CD4-positive, alpha-beta T cell treated with Interleukin-4 for 1 hour (primary cell): ENCODE data around the gene STX18.
"Not testable (repeated sequence)": the region's sequence is repeated elsewhere in the genome, so short reads cannot be mapped to it uniquely, and the experiment has no call there.

Experiments
- DNase-seq, 2 donors: peaks; one replicate each; pipeline ENCODE4 v3.0.0-alpha.2; 2020 to 2022

Gene STX18

GRCh38 chr4:4541661-4542570, at the start of gene STX18:
TSS of gene STX18 (minus strand) at chr4:4542048. CDS start at chr4:4541964, 84 bp downstream.
- DNase-seq, result peak; percentile 84 to 90

- no peak for DNase-seq
These were observed 49.2 kb upstream of the STX18 start for GRCh38 chr4:4591071-4591470.

GRCh38 chr4:4590546-4590945, 48.7 kb upstream of the STX18 start:
- no peak for DNase-seq

GRCh38 chr4:4585012-4585670, 43.3 kb upstream of the STX18 start:
- no peak for DNase-seq

DNA sequence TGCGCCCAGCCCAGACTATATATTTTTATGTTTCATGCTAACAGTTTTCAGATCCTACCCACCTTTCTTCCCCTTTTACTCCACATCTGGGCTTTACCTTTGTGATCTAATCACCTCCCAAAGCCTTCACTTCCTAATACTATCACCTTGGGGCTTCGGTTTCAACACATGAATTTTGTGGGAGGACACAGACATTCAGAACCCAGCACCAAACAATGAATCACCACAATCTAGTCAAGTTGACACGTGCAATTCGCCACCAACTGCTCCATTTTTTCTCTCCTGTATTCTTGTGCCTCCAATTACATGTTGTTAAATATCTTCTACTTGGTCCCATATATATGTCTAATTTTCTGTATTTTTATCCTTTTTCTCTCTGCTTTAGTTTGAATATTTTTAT, 41.8 kb upstream of the STX18 start:
- no peak for DNase-seq

- no peak for DNase-seq
These were observed 40.8 kb upstream of the STX18 start for GRCh38 chr4:4582653-4583052.

DNA sequence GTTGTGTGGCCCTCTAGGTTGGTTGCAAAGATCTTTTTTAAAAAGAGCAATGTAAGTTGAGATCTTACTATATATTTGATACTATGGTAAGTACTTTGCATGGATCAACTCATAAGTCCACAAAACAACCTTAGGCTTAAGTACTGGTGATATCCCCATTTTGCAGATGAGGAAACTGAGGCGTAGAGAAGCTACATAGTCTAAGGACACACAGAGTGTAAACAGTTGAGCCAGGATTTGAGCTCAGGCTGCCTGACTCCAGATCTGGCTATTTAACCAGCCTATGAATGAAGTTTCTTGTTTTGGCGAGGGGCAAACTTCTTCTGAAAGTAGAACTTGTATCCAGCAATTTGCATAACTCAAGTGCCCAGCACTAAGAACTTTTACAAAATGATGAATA, 38.6 kb upstream of the STX18 start:
- DNase-seq, result no peak

- no peak for DNase-seq
These were observed 37.1 kb upstream of the STX18 start for GRCh38 chr4:4578981-4579380.

DNA sequence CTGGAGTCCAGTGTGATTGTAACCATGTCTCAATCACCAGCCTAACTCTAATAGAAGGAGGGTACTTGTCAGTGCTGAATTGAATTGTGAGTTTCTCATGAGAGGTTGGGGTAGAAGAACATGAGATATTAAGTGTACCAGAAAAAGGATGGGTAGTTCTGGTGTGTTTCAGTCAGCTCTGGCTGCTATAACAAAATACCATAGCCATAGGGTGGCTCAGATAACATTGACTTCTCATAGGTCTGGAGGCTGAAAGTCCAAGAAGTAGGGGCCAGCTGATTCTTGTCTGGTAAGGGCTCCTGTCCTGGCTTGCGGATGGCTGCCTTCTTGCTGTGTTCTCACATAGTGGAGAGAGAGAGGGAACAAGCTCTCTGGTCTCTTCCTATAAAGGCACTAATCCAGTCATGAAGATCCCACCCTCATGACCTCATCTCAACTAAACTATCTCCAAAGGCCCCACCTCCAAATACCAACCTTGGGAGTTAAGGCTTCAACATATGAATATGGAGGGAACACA, 35.6 kb upstream of the STX18 start:
- no peak for DNase-seq

DNA sequence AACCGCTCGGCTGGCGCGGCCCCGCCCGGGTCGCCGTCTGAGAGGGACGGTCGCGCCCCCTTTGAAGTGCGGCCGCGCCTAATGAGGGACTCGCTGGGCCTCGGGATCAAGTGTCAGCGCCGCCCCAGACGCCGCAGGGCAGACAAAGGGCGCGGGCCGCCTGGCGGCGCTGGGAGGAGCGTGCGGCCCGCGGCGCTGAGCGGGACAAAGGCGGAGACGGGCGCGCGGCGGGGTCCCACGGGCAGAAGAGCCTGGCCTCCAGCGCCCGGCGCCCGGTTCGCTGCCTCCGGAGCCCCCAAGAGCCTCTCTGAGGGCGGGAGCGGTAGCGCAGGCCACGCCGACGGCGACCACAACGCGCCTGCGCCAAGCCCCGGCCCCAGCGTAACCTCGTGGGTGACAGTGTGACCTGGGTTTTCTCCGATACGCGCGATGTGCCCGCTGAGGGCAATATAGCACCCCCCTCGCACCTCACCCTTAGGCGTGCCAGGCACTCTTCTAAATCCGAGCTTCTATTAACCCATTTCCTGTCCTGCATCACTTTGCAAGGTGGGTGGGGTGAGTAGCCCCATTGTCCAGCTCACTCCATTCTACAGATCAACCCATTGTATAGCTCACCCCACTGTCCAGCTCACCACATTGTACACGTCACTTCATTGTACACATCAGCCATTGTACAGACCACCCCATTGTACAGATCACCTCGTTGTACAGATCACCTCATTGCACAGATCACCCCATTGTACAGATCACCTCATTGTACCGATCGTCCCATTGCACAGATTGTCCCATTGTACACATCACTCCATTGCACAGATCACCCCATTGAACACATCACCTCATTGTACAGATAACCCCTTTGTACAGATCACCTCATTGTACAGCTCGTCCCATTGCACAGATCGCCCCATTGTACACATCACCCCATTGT, 33.7 kb upstream of the STX18 start:
- peak; percentile 69 for DNase-seq

DNA sequence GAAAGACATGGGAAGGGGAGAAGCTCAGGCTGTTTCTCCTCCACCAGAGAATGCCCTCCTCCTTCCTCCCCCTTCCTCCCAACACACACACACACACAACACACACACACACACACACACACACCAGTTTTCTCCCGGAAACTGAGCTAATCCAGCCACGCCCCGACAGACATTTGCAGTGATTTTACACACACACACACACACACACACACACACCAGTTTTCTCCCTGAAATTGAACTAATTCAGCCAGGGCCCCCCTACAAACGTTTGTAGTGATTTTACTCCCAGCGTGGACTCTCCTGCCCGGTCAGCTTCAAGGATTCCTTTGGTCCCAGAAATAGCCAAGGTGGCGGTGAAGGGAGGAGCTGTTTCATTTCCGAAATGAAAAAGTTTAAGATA, 32.9 kb upstream of the STX18 start:
- peak in 1 of 2 donors; percentile 59 for DNase-seq

DNA sequence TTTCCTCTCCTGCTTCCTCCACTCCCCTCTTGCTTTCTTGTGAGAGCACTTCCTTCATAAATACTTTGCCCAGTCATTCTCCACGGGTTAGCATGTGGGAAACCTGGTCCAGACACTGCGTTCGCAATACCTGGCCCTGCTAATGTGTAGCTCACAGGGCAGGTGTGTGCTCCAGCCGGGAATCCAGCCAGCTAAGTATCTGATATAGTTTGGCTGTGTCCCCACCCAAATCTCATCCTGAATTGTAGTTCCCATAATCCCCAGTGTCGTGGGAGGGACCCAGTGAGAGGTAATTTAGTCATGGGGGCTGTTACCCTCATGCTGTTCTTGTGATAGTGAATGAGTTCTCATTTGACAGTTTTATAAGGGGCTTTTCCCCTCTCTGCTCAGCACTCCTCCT, 32.2 kb upstream of the STX18 start:
- no peak for DNase-seq

DNA sequence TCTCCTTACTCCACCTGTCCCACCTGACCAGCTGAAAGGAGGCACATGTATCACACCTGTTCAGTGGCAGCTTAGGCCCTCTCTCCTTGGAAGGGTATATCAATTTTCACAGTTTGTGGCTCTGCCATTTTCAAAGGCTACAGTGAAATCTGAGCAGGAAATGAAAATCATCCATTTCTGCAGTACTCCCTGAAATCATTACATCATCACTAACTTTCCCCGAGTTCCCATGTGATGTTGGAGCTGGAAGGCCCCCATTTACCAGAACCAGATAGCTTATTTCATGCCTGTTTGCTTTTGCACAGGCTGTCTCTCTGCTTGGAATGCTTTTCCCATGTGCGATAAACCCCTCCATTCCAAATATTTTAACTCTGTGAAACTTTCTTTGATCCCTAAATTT, 31.0 kb upstream of the STX18 start:
- DNase-seq, result no peak

GRCh38 chr4:4569861-4570260, 28.0 kb upstream of the STX18 start:
- not testable (repeated sequence) for DNase-seq

DNA sequence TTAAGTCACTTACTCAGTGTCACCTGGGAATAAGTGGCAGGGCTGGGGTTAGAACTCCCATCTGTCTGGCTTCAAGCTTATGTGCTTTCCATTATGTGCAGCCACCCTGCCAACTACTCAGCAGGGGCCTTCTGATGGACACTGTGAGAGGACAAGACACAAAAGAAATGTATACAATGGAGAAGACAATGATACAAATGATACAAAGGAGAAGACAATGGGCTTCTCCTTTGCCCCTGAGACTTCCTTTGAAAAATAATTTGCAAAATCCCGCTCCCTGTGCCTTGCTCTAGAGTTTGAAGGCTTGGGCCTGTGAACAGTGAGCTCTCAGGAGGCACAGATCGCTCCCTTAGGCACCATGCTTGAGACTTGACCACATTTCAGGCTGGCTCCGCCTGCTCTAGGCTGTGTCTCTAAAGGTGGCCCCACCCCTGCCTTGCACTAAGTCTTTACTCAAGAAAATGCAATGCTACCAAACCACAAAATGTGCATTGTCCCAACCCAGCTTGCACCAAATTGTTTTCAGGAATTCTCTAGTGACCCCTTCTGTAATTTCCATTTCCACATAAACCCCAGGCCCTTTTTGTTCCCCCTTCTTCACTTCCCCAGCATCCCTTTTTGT, 27.1 kb upstream of the STX18 start:
- no peak for DNase-seq

- DNase-seq, result not testable (repeated sequence)
These were observed 24.5 kb upstream of the STX18 start for GRCh38 chr4:4566359-4566758.

DNA sequence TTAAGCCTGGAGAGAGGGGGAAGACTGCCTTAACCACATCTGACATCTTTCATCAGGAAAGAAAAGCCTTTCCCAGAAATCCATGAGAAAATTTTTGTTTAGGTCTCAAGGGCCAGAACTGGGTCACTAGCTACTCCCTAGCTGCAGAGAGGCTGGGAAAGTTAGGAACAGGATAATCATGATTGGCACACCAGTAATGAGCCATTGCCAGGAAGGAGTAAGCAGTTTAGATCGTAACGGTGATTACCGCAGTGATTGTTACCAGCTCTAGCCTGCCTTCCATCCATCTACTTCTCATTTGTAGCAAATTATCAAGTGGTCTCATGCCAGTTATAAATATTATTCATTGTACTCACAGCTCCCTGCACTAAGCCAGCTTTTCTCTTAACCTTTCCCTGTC, 22.7 kb upstream of the STX18 start:
- DNase-seq, result no peak

- DNase-seq, result no peak
These were observed 18.8 kb upstream of the STX18 start for GRCh38 chr4:4560642-4561041.

DNA sequence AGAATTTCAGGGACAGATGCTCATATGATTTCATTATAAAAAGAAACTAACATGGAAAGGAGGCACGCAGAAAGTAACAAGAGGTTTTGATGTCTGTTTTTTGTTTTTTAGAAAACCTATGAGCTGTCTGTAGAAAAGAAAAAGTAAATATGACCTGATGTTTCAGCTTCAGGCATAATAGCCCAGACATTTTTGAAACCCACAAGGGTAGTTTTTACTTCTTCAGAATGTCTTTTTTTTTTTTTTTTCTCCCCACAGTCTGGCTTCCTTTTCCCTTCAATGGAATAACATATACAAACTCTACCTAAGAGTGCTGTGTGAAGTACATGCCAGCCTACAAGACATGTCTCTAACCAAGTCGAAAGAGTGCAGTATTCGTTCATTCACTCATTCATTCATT, 18.3 kb upstream of the STX18 start:
- no peak for DNase-seq

DNA sequence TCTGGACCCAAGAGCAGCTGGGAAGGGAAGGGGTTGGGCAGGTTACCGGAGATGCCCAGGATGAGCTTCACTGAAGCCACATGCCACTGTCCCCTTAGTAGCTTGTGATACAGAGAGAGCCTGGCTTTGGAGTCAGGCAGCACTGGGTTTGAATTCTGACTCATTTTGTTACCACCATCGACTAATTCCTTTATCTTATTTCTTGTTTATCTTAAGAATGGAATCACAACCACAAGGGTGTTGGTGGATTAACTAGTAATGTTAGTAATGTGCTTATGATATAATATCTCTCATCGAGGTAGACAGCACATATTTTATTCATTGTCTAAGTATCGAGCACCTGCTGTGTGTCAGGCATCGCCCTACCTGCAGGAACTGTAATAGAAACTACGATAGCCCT, 17.7 kb upstream of the STX18 start:
- DNase-seq, result no peak

GRCh38 chr4:4558881-4559280, 17.0 kb upstream of the STX18 start:
- DNase-seq, result no peak

DNA sequence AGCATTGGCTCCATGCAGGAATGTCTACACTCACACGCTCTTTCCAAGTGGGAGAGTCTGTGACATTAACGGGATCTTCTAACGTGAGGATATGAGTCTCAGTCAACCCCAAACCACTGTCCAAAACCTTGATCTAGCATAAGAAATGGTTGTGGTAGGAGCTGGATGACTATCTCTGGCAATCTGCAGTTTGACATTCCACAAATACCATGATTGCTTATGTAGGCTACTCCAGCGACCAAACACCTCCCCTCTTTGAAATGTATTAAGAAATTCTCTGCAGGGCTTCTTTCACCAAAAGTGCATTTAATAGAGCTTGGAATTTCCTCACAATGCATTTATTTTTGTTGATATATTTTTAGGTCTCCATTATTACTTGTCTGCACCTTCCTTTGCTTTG, 14.1 kb upstream of the STX18 start:
- no peak for DNase-seq

DNA sequence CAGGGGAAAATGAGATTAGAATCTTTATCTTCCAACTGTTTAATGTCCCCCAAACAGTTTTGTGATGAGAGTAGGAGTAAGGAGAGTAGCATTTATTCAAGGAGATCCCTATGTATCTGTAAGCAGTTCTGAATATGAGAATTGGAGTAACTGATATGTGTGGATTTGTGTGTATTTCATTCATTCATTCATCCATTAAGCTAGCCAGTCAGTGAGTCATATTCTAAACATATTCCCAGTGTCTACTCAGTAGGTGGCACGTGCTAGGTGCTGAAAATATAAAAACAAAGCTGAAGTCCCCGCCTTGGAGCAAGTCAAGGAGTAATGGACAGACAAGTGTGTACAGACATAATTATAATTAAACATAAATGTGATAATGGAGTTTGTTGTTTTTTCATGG, 12.4 kb upstream of the STX18 start:
- no peak for DNase-seq
